ENCODE results near the gene ZNF385D.

ZNF385D gene

DNA sequence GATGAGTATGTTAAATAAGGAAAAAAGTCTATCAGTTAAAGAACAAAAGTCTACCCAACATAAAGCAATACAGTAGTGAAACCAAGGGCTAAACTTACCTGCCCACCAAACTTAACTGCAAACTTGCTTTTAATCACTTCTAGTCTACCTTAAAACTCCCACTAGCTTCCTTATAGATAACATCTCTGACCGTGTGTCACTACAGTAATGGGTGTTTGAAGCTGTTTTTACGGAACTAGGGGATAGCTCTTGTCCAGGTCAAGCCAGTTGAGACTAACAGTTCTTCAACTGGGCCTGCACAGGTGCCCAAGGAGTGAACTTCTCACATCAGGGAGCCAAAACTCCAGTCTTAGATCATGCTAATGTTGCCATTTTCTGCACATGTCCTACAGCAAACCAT lies 132.3 kb downstream of the ZNF385D start:
- TF ChIP-seq, protein P1, sequence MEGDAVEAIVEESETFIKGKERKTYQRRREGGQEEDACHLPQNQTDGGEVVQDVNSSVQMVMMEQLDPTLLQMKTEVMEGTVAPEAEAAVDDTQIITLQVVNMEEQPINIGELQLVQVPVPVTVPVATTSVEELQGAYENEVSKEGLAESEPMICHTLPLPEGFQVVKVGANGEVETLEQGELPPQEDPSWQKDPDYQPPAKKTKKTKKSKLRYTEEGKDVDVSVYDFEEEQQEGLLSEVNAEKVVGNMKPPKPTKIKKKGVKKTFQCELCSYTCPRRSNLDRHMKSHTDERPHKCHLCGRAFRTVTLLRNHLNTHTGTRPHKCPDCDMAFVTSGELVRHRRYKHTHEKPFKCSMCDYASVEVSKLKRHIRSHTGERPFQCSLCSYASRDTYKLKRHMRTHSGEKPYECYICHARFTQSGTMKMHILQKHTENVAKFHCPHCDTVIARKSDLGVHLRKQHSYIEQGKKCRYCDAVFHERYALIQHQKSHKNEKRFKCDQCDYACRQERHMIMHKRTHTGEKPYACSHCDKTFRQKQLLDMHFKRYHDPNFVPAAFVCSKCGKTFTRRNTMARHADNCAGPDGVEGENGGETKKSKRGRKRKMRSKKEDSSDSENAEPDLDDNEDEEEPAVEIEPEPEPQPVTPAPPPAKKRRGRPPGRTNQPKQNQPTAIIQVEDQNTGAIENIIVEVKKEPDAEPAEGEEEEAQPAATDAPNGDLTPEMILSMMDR (IDR thresholded peaks at IDR 0.05; ENCODE audit: insufficient read depth, low read length, missing control alignments): no peak
- ChIA-PET CTCF (interaction anchor here (0.8 to 1.3 kb wide), 2 partner anchors 11 to 276 kb away, joined by 3 read pairs; no protein-coding TSS in a partner anchor), POLR2A (no interaction called here)
- H3K4me3 ChIP-seq (ENCODE audit: low read depth, low read length): no peak overlapping the region
- no peak for DNase-seq (ENCODE audit: low read depth, low spot score)

DNA sequence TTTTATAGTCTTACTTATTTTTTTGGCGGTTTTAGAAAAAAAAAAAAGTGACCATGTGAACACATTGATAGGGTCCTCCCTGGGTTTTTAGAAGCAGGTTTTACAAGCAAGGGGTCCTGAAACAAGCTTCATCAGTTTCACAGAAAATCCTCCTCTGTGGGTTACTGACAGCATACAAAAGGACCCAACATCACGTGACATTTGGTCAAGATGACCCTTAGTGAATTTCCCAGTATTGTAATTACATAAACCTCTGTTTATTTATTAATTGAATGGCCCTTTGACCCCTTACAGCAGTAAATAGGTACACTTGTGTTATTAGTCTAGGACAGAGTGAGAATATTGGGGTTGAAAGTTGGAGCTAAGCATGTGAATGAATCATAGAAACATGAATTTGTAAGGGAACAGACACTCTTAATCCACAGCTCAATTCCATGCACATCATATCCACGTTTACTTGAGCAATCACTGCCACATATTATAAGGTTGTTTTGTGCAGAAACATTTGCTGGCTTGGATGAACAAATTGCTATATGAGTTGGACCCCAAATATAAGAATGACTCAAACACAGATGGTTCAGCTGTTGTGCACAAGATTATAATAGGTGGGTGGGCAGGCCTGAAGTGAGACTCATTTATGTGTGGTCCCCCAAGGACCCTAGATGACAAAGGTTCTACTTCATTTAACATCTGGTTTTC lies 137.5 kb downstream of the ZNF385D start:
- CTCF ChIA-PET: no interaction called here
- no peak overlapping the region for H3K4me3 ChIP-seq (ENCODE audit: low read depth, low read length)
- TF ChIP-seq, protein P1 (IDR thresholded peaks at IDR 0.05; ENCODE audit: insufficient read depth, low read length, missing control alignments): no peak
- POLR2A ChIA-PET: no interaction called here
- no peak for DNase-seq (ENCODE audit: low read depth, low spot score)

DNA sequence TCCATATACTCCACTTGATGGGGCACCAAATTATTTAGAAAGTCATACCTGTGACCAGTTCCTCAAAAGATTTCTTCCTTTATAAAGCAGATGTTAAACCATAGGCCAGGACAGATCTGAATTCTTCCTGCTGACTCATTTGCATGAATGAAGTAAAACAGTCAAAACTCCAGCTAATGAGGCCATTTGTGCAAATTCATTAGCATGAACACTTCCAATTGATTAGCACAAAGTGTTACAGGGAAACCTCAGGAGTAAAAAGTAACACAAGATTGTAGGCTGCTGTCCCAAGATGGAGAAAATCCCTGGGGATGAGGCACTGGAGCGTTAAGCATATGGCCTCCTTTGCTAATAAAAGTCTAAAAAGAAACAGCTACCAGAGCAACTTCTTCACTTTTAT lies 149.8 kb downstream of the ZNF385D start:
- TF ChIP-seq, protein P1 (IDR thresholded peaks at IDR 0.05; ENCODE audit: insufficient read depth, low read length, missing control alignments): no peak
- ChIA-PET CTCF (no interaction called here), POLR2A (no interaction called here)
- no peak overlapping the region for H3K4me3 ChIP-seq (ENCODE audit: low read depth, low read length)
- DNase-seq (ENCODE audit: low read depth, low spot score): no peak

DNA sequence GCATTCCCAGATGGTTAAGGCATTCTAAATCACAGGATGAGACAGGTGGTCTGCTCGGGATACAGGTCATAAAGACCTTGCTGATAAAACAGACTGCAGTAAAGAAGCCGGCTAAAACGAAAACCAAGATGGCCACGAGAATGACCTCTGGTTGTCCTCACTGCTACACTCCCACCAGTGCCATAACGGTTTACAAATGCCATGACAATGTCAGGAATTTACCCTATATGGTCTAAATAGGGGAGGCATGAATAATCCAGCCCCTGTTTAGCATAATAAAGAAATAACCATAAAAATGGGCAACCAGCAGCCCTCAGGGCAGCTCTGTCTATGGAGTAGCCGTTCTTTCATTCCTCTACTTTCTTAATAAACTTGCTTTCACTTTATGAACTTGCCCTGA lies 151.1 kb downstream of the ZNF385D start:
- ChIA-PET CTCF (no interaction called here), POLR2A (no interaction called here)
- no peak for DNase-seq (ENCODE audit: low read depth, low spot score)
- TF ChIP-seq, protein P1 (IDR thresholded peaks at IDR 0.05; ENCODE audit: insufficient read depth, low read length, missing control alignments): no peak
- H3K4me3 ChIP-seq (ENCODE audit: low read depth, low read length): no peak overlapping the region

DNA sequence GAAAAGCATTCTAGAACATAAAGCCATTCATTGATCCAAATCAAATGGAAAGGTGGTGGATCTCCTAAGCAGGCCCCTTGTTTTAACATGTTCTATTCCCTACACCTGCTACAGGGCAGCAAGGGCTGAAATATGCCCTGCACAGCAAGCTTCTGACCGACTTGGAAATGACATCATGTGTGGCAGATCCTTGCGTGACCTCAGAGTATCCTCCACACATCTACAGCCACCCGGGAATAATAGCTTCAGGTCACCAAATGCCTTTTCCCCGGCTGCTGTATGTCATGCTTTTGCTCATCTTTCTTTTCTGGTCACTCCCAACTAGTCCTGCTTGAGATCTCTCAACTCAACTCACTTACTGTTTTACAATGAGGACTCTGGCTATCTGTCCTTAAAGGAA lies 158.2 kb downstream of the ZNF385D start:
- no peak overlapping the region for H3K4me3 ChIP-seq (ENCODE audit: low read depth, low read length)
- CTCF ChIA-PET: interaction anchor here (1.3 kb wide), 1 partner anchor 10 kb away, joined by 3 read pairs; no protein-coding TSS in a partner anchor
- TF ChIP-seq, protein P1 (IDR thresholded peaks at IDR 0.05; ENCODE audit: insufficient read depth, low read length, missing control alignments): no peak
- no peak for DNase-seq (ENCODE audit: low read depth, low spot score)
- POLR2A ChIA-PET: no interaction called here

DNA sequence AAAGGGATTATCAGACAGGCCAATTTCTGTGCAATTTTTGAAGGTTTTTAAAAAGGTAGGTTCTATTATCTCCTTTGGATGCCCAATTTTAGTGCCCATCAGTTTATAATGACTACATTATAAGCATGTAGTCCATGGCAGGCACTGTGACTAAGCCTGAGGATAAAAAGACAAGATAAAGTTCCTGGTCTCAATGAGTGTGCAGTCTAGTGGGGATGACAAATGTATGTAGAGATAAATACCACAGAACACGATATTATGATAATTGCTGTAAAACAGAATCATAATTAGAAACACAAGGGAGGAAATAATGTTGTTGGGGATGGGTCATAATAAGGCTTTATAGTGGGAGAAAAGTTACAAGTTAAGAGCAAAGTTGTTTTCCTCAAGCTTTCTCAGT lies 163.1 kb downstream of the ZNF385D start:
- POLR2A ChIA-PET: no interaction called here
- H3K4me3 ChIP-seq (ENCODE audit: low read depth, low read length): no peak overlapping the region
- TF ChIP-seq, protein P1 (IDR thresholded peaks at IDR 0.05; ENCODE audit: insufficient read depth, low read length, missing control alignments): no peak
- CTCF ChIA-PET: no interaction called here
- no peak for DNase-seq (ENCODE audit: low read depth, low spot score)

Data from AG04449 (cell line).